ENCODE measurements around the gene MARCHF10. TPM values are rescaled to one million over a fixed set of nuclear protein-coding genes. Genes with fewer than 3 reads are reported as not detected.

Gene MARCHF10
- polyA plus RNA-seq, 1 donor from 2014 or later: 0.27 TPM

DNA sequence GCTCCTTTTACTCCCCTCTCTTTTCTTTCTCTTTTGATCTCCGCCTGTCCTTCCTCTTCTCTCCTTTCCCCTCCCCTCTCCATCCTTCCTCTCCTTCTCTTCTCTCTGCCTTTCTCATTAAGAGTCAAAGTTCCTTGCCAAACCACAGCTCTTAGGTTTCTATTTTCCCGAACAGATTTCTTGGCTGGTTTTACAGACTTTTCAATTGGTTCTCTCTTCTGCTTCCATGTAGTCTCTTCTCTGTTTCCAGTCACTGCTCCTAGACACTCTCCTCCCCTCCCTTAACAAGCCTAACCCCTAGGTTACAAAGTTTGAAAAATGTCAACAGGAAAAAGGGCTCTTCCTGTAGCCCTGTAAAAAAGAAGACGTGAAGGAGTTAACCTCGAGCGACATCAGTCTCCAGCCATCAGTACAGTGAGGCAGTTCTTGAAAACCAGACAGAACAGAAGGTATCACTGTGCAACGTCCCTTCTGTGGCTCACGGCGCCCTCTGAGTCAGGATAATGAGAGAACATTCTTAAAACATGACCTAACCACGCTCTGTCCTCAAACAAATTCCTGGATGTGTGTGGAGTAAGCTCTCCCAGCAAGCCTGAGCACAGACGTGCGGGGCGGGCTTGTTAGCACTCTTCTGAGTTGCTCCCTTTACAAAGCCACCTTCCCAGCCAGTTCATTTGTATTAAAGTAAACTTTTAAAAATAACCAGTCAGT lies 11.6 kb upstream of the MARCHF10 start:
- no peak for TF ChIP-seq MXI1 (conservative IDR thresholded peaks at IDR 0.05; ENCODE audit: poor library complexity, severe bottlenecking)
- H2AFZ ChIP-seq (ENCODE audit: low read depth, low read length): no peak overlapping the region
- no peak overlapping the region for H3K4me3 ChIP-seq (ENCODE audit: low read length)
- H3K4me2 ChIP-seq (ENCODE audit: low read length): no peak overlapping the region
- H4K20me1 ChIP-seq (ENCODE audit: insufficient read depth): no peaks in the 10 kb centered on the region
- no peak overlapping the region for H3K9ac ChIP-seq (ENCODE audit: low read length)
- H3K27me3 ChIP-seq (ENCODE audit: insufficient read depth, low read depth, low read length): no peaks in the 10 kb centered on the region
- no peaks in the 10 kb centered on the region for H3K36me3 ChIP-seq (ENCODE audit: insufficient read depth, low read length)
- H3K9me3 ChIP-seq (ENCODE audit: low read length): no peaks in the 10 kb centered on the region
- H3K9me2 ChIP-seq (ENCODE audit: insufficient read depth, low read length): no peaks in the 10 kb centered on the region
- no peaks in the 10 kb centered on the region for H3F3A ChIP-seq (ENCODE audit: insufficient read depth, low read length, poor library complexity, severe bottlenecking)
- no peak overlapping the region for H3K27ac ChIP-seq (ENCODE audit: low read length)
- no peaks in the 10 kb centered on the region for H3K79me2 ChIP-seq (replicated peaks; ENCODE audit: insufficient read depth, low read length)

DNA sequence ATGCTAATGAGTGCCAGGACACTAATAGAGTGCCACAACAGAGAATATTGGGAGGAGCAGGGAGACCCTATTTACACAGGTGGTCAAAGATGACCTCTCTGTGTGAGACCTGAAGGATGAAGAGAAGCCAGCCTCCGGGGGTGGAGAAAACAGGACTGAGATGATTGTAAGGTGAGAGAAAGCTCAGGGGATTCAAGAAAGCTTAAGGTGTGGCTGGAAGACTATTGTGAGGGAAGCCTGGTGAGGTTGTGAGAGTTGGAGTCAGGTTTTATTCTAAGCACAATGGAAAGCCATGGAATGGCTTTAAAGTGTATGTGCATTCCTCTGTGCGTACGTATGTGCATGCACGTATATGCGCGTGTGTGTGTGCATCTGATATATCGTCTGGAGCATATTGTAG lies 10.4 kb upstream of the MARCHF10 start:
- H3K27ac ChIP-seq (ENCODE audit: low read length): no peak overlapping the region
- no peak for TF ChIP-seq MXI1 (conservative IDR thresholded peaks at IDR 0.05; ENCODE audit: poor library complexity, severe bottlenecking)
- TF ChIP-seq, protein P1, sequence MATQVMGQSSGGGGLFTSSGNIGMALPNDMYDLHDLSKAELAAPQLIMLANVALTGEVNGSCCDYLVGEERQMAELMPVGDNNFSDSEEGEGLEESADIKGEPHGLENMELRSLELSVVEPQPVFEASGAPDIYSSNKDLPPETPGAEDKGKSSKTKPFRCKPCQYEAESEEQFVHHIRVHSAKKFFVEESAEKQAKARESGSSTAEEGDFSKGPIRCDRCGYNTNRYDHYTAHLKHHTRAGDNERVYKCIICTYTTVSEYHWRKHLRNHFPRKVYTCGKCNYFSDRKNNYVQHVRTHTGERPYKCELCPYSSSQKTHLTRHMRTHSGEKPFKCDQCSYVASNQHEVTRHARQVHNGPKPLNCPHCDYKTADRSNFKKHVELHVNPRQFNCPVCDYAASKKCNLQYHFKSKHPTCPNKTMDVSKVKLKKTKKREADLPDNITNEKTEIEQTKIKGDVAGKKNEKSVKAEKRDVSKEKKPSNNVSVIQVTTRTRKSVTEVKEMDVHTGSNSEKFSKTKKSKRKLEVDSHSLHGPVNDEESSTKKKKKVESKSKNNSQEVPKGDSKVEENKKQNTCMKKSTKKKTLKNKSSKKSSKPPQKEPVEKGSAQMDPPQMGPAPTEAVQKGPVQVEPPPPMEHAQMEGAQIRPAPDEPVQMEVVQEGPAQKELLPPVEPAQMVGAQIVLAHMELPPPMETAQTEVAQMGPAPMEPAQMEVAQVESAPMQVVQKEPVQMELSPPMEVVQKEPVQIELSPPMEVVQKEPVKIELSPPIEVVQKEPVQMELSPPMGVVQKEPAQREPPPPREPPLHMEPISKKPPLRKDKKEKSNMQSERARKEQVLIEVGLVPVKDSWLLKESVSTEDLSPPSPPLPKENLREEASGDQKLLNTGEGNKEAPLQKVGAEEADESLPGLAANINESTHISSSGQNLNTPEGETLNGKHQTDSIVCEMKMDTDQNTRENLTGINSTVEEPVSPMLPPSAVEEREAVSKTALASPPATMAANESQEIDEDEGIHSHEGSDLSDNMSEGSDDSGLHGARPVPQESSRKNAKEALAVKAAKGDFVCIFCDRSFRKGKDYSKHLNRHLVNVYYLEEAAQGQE (IDR thresholded peaks at IDR 0.05; ENCODE audit: borderline replicate concordance): no peak
- TF ChIP-seq EP300 (conservative IDR thresholded peaks at IDR 0.05; ENCODE audit: poor library complexity, severe bottlenecking): no peak
- TF ChIP-seq, protein P2, sequence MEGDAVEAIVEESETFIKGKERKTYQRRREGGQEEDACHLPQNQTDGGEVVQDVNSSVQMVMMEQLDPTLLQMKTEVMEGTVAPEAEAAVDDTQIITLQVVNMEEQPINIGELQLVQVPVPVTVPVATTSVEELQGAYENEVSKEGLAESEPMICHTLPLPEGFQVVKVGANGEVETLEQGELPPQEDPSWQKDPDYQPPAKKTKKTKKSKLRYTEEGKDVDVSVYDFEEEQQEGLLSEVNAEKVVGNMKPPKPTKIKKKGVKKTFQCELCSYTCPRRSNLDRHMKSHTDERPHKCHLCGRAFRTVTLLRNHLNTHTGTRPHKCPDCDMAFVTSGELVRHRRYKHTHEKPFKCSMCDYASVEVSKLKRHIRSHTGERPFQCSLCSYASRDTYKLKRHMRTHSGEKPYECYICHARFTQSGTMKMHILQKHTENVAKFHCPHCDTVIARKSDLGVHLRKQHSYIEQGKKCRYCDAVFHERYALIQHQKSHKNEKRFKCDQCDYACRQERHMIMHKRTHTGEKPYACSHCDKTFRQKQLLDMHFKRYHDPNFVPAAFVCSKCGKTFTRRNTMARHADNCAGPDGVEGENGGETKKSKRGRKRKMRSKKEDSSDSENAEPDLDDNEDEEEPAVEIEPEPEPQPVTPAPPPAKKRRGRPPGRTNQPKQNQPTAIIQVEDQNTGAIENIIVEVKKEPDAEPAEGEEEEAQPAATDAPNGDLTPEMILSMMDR (IDR thresholded peaks at IDR 0.05; ENCODE audit: poor library complexity, severe bottlenecking): no peak
- no peak for TF ChIP-seq SMC3 (conservative IDR thresholded peaks at IDR 0.05; ENCODE audit: poor library complexity)
- H4K20me1 ChIP-seq (ENCODE audit: insufficient read depth): no peaks in the 10 kb centered on the region
- H3K27me3 ChIP-seq (ENCODE audit: insufficient read depth, low read depth, low read length): no peaks in the 10 kb centered on the region
- H3K4me2 ChIP-seq (ENCODE audit: low read length): no peak overlapping the region
- no peaks in the 10 kb centered on the region for H3F3A ChIP-seq (ENCODE audit: insufficient read depth, low read length, poor library complexity, severe bottlenecking)
- no peak overlapping the region for H3K4me3 ChIP-seq (ENCODE audit: low read length)
- H3K9me3 ChIP-seq (ENCODE audit: low read length): no peaks in the 10 kb centered on the region
- no peak overlapping the region for H2AFZ ChIP-seq (ENCODE audit: low read depth, low read length)
- H3K9ac ChIP-seq (ENCODE audit: low read length): no peak overlapping the region
- no peaks in the 10 kb centered on the region for H3K9me2 ChIP-seq (ENCODE audit: insufficient read depth, low read length)
- no peaks in the 10 kb centered on the region for H3K79me2 ChIP-seq (replicated peaks; ENCODE audit: insufficient read depth, low read length)
- no peaks in the 10 kb centered on the region for H3K36me3 ChIP-seq (ENCODE audit: insufficient read depth, low read length)

DNA sequence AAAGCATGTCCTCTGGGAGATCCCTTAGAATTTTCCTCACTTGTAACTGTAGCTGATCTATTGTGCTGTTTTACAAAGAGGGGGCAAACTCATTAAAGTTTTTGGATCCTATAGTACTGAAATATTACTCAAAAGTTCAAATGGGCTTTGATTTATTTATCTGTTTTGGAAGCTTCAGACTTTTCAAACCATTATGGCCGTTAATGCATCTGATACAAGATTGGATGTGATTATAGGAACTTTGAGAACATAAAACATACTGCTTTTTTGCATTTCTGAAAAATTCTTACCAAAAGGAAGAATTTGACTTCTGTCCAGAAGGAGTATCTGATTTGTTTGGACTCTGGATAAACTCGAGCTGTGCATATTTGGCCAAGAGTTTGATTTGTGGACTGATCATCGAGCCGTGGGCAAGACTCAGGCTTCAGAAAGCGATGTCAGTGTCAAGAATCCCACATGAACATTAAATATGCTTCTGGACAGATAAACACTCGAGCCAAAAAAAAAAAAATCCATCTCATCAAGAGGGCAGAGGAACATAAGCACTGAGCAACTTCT lies 8.2 kb upstream of the MARCHF10 start:
- Histone ChIP-seq H4K20me1 (ENCODE audit: insufficient read depth) (no peaks in the 10 kb centered on the region), H3K27ac (ENCODE audit: low read length) (no peak overlapping the region), H3K27me3 (ENCODE audit: insufficient read depth, low read depth, low read length) (no peaks in the 10 kb centered on the region), H3K4me3 (ENCODE audit: low read length) (no peak overlapping the region), H3K9ac (ENCODE audit: low read length) (no peak overlapping the region), H3F3A (ENCODE audit: insufficient read depth, low read length, poor library complexity, severe bottlenecking) (no peaks in the 10 kb centered on the region), H3K79me2 (replicated peaks; ENCODE audit: insufficient read depth, low read length) (no peaks in the 10 kb centered on the region), H3K9me3 (ENCODE audit: low read length) (no peaks in the 10 kb centered on the region), H3K36me3 (ENCODE audit: insufficient read depth, low read length) (no peaks in the 10 kb centered on the region), H2AFZ (ENCODE audit: low read depth, low read length) (no peak overlapping the region), H3K4me2 (ENCODE audit: low read length) (no peak overlapping the region), H3K9me2 (ENCODE audit: insufficient read depth, low read length) (no peaks in the 10 kb centered on the region)
- TF ChIP-seq, protein P2 (IDR thresholded peaks at IDR 0.05; ENCODE audit: poor library complexity, severe bottlenecking): no peak
- TF ChIP-seq EZH2 (IDR thresholded peaks at IDR 0.05; ENCODE audit: borderline replicate concordance, insufficient read depth, low read length, poor library complexity, severe bottlenecking) (no peak), TAF1 (IDR thresholded peaks at IDR 0.05; ENCODE audit: low read depth) (no peak), MXI1 (conservative IDR thresholded peaks at IDR 0.05; ENCODE audit: poor library complexity, severe bottlenecking) (no peak), SMC3 (conservative IDR thresholded peaks at IDR 0.05; ENCODE audit: poor library complexity) (no peak), RAD21 (conservative IDR thresholded peaks at IDR 0.05) (no peak)

Data from neural cell (in vitro differentiated cells).